ENCODE data around the gene TRIM44. TPM values are rescaled to one million over a fixed set of nuclear protein-coding genes. Genes with fewer than 3 reads are reported as not detected.

TRIM44 gene
- total and polyA plus RNA-seq, 7 experiments from 2014 or later = 35.7 to 60.8 (median 58.6) TPM

DNA sequence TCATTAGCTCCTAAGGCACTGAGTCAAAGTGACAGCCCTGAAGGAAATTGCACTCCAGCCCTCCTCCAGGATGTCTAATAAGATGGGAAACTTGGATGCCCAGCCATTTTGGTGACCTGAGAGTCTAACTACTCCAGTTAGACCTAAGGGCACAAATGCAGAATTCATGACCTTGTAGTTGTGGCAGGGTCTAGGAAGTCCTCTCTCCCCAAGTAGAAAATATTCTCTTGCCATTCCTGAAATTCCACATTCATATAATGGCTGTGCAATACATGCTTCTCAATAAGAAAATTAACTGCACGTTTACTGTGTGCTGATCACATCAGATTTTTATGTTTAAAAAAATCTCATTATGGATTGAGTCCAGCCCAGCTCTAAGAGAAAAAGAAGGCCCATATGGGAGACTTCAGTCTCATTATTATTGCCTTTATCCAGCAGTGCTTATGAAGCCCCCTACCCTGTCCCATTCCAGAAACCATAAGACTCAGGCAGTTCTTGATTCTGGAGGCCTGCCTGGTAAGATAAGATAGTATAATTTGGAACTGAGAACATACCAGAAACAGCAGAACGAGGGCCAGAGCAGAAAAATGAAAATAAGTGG, 147.6 kb downstream of the TRIM44 start:
- intact Hi-C loops (cut with micrococcal nuclease) = no loop called here
- CTCF ChIA-PET = interaction anchor here (0.7 kb wide), 1 partner anchor 60 kb away, joined by 3 read pairs; no protein-coding TSS in a partner anchor
- peaks cover 0 to 66% (median 57%) of the 10 kb centered on the region in 5 donors for H3K36me3 Mint-ChIP-seq

DNA sequence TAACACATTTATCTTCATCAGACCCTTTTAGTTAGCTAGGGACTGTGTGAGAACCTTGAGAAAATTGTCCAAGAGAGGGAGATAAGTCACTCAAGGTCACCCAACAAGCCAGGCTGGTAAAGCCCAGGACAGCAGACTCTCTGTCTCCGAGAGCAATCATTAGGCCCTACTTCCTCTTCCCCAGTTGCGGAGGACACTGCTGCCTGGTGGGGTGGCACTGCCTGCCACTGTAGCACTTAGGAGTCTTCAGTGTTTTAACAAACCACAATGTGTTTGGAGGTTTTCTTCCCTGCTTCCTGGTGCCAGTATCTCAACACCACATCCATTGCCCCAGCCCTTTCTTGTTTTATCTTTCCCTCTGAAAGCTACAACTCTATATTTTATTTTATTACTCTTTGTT, 149.2 kb downstream of the TRIM44 start:
- POLR2A ChIA-PET = no interaction called here
- intact Hi-C loops (cut with micrococcal nuclease) = no loop called here
- no peaks in the 10 kb centered on the region for H3K9me3 Mint-ChIP-seq

More for the DNA sequence above, 147.6 kb downstream of the TRIM44 start:
- H3K36me3 ChIP-seq (ENCODE audit: control insufficient read depth in 2 of 3, insufficient read depth in 3 of 3, low read length in 3 of 3) = peaks cover 0 to 20% (median 0%) of the 10 kb centered on the region in 3 experiments
- H3K4me1 ChIP-seq (ENCODE audit: control insufficient read depth in 2 of 2, insufficient read depth in 2 of 2, low read length in 2 of 2) = no peaks in the 10 kb centered on the region
- Mint-ChIP-seq H3K27me3 (no peaks in the 10 kb centered on the region), H3K4me1 (peaks cover 0 to 6% (median 0%) of the 10 kb centered on the region in 7 donors), H3K9me3 (no peaks in the 10 kb centered on the region), H3K4me3 (no peak overlapping the region), H3K27ac (no peak overlapping the region)
- DNase-seq = no peak
- H3K27ac ChIP-seq (ENCODE audit: low read depth, low read length) = no peak overlapping the region
- no peaks in the 10 kb centered on the region for H3K27me3 ChIP-seq (ENCODE audit: control insufficient read depth in 2 of 2, insufficient read depth in 2 of 2, low read length in 2 of 2)
- H3K9me3 ChIP-seq (ENCODE audit: control insufficient read depth in 2 of 3, low read length in 3 of 3) = no peaks in the 10 kb centered on the region
- POLR2A ChIA-PET = no interaction called here
- ATAC-seq = no peak
- no peak overlapping the region for H3K4me3 ChIP-seq (ENCODE audit: low read length)

GRCh38 chr11:35812828-35813227, 150.3 kb downstream of the TRIM44 start:
- Mint-ChIP-seq H3K9me3 (no peaks in the 10 kb centered on the region), H3K4me1 (peaks cover 0 to 6% (median 0%) of the 10 kb centered on the region in 7 donors), H3K27ac (peak overlapping the region in 2 of 9 donors; percentile 26 to 39), H3K4me3 (no peak overlapping the region), H3K27me3 (no peaks in the 10 kb centered on the region), H3K36me3 (peaks cover 0 to 61% (median 52%) of the 10 kb centered on the region in 5 donors)
- intact Hi-C loops (cut with micrococcal nuclease) = no loop called here
- CTCF ChIA-PET = no interaction called here
- H3K27me3 ChIP-seq (ENCODE audit: control insufficient read depth in 2 of 2, insufficient read depth in 2 of 2, low read length in 2 of 2) = no peaks in the 10 kb centered on the region
- H3K27ac ChIP-seq (ENCODE audit: low read depth, low read length) = no peak overlapping the region
- H3K4me1 ChIP-seq (ENCODE audit: control insufficient read depth in 2 of 2, insufficient read depth in 2 of 2, low read length in 2 of 2) = no peaks in the 10 kb centered on the region
- ATAC-seq (no peak), DNase-seq (no peak)
- H3K4me3 ChIP-seq (ENCODE audit: low read length) = no peak overlapping the region
- peaks cover 0 to 11% (median 0%) of the 10 kb centered on the region in 3 experiments for H3K36me3 ChIP-seq (ENCODE audit: control insufficient read depth in 2 of 3, insufficient read depth in 3 of 3, low read length in 3 of 3)
- POLR2A ChIA-PET = no interaction called here
- no peaks in the 10 kb centered on the region for H3K9me3 ChIP-seq (ENCODE audit: control insufficient read depth in 2 of 3, low read length in 3 of 3)

More for the DNA sequence above, 149.2 kb downstream of the TRIM44 start:
- peaks cover 0 to 12% (median 0%) of the 10 kb centered on the region in 3 experiments for H3K36me3 ChIP-seq (ENCODE audit: control insufficient read depth in 2 of 3, insufficient read depth in 3 of 3, low read length in 3 of 3)
- H3K4me3 ChIP-seq (ENCODE audit: low read length) = no peak overlapping the region
- peaks cover 0 to 59% (median 57%) of the 10 kb centered on the region in 5 donors for H3K36me3 Mint-ChIP-seq
- no peaks in the 10 kb centered on the region for H3K27me3 Mint-ChIP-seq
- CTCF ChIA-PET = no interaction called here
- H3K4me1 Mint-ChIP-seq = peaks cover 0 to 6% (median 0%) of the 10 kb centered on the region in 7 donors
- no peaks in the 10 kb centered on the region for H3K4me1 ChIP-seq (ENCODE audit: control insufficient read depth in 2 of 2, insufficient read depth in 2 of 2, low read length in 2 of 2)
- H3K9me3 ChIP-seq (ENCODE audit: control insufficient read depth in 2 of 3, low read length in 3 of 3) = no peaks in the 10 kb centered on the region
- H3K27me3 ChIP-seq (ENCODE audit: control insufficient read depth in 2 of 2, insufficient read depth in 2 of 2, low read length in 2 of 2) = no peaks in the 10 kb centered on the region
- DNase-seq (no peak), ATAC-seq (no peak)
- H3K27ac Mint-ChIP-seq = peak overlapping the region in 1 of 9 donors; percentile 6
- H3K27ac ChIP-seq (ENCODE audit: low read depth, low read length) = no peak overlapping the region
- no peak overlapping the region for H3K4me3 Mint-ChIP-seq

DNA sequence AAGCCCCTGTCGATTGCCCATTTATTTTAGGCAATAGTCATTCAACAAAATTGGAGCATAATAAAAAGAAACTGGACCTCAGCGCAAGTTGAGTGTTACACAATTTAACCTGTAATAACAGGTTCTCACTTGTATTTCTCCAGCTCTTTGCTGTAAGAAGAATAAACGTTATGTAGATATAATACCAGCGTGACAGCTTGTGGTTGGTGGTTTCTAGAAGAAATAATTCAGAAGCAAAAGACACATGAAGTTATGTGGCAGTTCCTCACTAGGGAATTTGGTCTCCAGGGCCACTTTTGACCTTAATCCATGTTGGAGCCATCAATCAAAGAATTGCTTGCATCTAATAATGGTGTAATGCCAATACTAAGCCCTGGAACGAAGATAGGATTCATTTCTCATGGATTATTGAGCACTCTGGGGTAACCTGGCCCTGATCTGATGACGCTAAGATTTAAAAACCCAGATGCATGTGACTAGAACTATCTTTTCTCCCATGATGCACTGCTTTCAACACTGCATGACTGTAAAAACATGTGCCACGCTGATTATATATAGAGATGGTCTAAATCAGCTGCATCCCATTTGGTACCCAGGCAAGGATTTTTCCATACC, 151.6 kb downstream of the TRIM44 start:
- peaks cover 0 to 61% (median 49%) of the 10 kb centered on the region in 5 donors for H3K36me3 Mint-ChIP-seq
- intact Hi-C loops (cut with micrococcal nuclease) = no loop called here
- POLR2A ChIA-PET = no interaction called here
- no peak overlapping the region for H3K4me3 Mint-ChIP-seq
- no peaks in the 10 kb centered on the region for H3K9me3 Mint-ChIP-seq
- Histone ChIP-seq H3K27me3 (ENCODE audit: control insufficient read depth in 2 of 2, insufficient read depth in 2 of 2, low read length in 2 of 2) (no peaks in the 10 kb centered on the region), H3K27ac (ENCODE audit: low read depth, low read length) (no peak overlapping the region), H3K36me3 (ENCODE audit: control insufficient read depth in 2 of 3, insufficient read depth in 3 of 3, low read length in 3 of 3) (peaks cover 0 to 11% (median 0%) of the 10 kb centered on the region in 3 experiments), H3K4me1 (ENCODE audit: control insufficient read depth in 2 of 2, insufficient read depth in 2 of 2, low read length in 2 of 2) (no peaks in the 10 kb centered on the region), H3K4me3 (ENCODE audit: low read length) (no peak overlapping the region), H3K9me3 (ENCODE audit: control insufficient read depth in 2 of 3, low read length in 3 of 3) (no peaks in the 10 kb centered on the region)
- peaks cover 0 to 8% (median 0%) of the 10 kb centered on the region in 7 donors for H3K4me1 Mint-ChIP-seq
- no peaks in the 10 kb centered on the region for H3K27me3 Mint-ChIP-seq
- H3K27ac Mint-ChIP-seq = no peak overlapping the region
- ATAC-seq = no peak
- no peak for DNase-seq
- CTCF ChIA-PET = no interaction called here

DNA sequence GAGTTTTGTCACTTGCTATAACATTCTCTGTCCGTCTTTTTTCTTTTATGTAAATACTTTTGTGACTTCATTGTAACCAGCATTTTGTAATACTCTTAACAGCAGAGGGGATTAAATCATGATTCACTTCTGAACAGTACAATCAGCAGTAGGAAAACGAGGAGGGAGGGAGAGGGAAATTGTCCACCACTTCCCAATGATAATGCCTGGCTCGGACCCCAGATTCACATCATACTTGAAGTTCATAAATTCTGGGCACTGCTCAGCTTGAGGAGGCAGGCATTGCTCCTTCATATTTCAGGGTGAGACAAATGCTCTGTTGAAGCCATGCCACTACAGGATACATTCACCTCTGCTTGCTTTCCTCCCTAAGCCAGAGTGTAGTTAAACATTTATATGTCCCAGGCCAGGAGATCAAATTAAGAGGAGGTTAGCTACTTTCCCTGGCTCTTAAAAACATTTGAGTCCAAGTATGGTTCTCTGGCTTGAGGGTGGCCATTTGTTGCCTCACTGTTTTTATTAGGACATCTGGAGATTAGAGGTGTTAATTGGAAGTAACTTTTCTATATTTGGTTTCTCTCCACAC, 152.2 kb downstream of the TRIM44 start:
- CTCF ChIA-PET = no interaction called here
- Mint-ChIP-seq H3K36me3 (peaks cover 0 to 61% (median 45%) of the 10 kb centered on the region in 5 donors), H3K4me1 (peaks cover 0 to 8% (median 0%) of the 10 kb centered on the region in 7 donors), H3K27ac (no peak overlapping the region), H3K9me3 (no peaks in the 10 kb centered on the region), H3K27me3 (no peaks in the 10 kb centered on the region), H3K4me3 (no peak overlapping the region)
- H3K4me3 ChIP-seq (ENCODE audit: low read length) = no peak overlapping the region
- peaks cover 0 to 10% (median 0%) of the 10 kb centered on the region in 3 experiments for H3K36me3 ChIP-seq (ENCODE audit: control insufficient read depth in 2 of 3, insufficient read depth in 3 of 3, low read length in 3 of 3)
- no peaks in the 10 kb centered on the region for H3K9me3 ChIP-seq (ENCODE audit: control insufficient read depth in 2 of 3, low read length in 3 of 3)
- ATAC-seq (no peak), DNase-seq (no peak)
- intact Hi-C loops (cut with micrococcal nuclease) = no loop called here
- POLR2A ChIA-PET = no interaction called here
- no peaks in the 10 kb centered on the region for H3K4me1 ChIP-seq (ENCODE audit: control insufficient read depth in 2 of 2, insufficient read depth in 2 of 2, low read length in 2 of 2)
- no peak overlapping the region for H3K27ac ChIP-seq (ENCODE audit: low read depth, low read length)
- H3K27me3 ChIP-seq (ENCODE audit: control insufficient read depth in 2 of 2, insufficient read depth in 2 of 2, low read length in 2 of 2) = no peaks in the 10 kb centered on the region

GRCh38 chr11:35815556-35816315, 153.2 kb downstream of the TRIM44 start:
- DNase-seq (no peak), ATAC-seq (no peak)
- Histone ChIP-seq H3K9me3 (ENCODE audit: control insufficient read depth in 2 of 3, low read length in 3 of 3) (no peaks in the 10 kb centered on the region), H3K27ac (ENCODE audit: low read depth, low read length) (no peak overlapping the region), H3K27me3 (ENCODE audit: control insufficient read depth in 2 of 2, insufficient read depth in 2 of 2, low read length in 2 of 2) (no peaks in the 10 kb centered on the region), H3K4me1 (ENCODE audit: control insufficient read depth in 2 of 2, insufficient read depth in 2 of 2, low read length in 2 of 2) (no peaks in the 10 kb centered on the region), H3K4me3 (ENCODE audit: low read length) (no peak overlapping the region), H3K36me3 (ENCODE audit: control insufficient read depth in 2 of 3, insufficient read depth in 3 of 3, low read length in 3 of 3) (peaks cover 0 to 2% (median 0%) of the 10 kb centered on the region in 3 experiments)
- peaks cover 0 to 53% (median 37%) of the 10 kb centered on the region in 5 donors for H3K36me3 Mint-ChIP-seq
- H3K4me3 Mint-ChIP-seq = no peak overlapping the region
- H3K27ac Mint-ChIP-seq = no peak overlapping the region
- intact Hi-C loops (cut with micrococcal nuclease) = no loop called here
- POLR2A ChIA-PET = no interaction called here
- H3K9me3 Mint-ChIP-seq = no peaks in the 10 kb centered on the region
- no peaks in the 10 kb centered on the region for H3K27me3 Mint-ChIP-seq
- CTCF ChIA-PET = no interaction called here
- H3K4me1 Mint-ChIP-seq = peaks cover 0 to 8% (median 0%) of the 10 kb centered on the region in 7 donors
